HG02642 (cell line): ENCODE measurements around the gene MCTP1.
"Not testable (repeated sequence)": the region's sequence is repeated elsewhere in the genome, so short reads cannot be mapped to it uniquely, and the experiment has no call there.

Source experiments
- ATAC-seq: cut with Tn5 transposase; IDR thresholded peaks from one replicate; pipeline ENCODE4 v1.9.1; 2021; ENCODE audit warnings: mild to moderate bottlenecking; ENCODE audit not compliant: unreplicated experiment, poor library complexity

Gene MCTP1

DNA sequence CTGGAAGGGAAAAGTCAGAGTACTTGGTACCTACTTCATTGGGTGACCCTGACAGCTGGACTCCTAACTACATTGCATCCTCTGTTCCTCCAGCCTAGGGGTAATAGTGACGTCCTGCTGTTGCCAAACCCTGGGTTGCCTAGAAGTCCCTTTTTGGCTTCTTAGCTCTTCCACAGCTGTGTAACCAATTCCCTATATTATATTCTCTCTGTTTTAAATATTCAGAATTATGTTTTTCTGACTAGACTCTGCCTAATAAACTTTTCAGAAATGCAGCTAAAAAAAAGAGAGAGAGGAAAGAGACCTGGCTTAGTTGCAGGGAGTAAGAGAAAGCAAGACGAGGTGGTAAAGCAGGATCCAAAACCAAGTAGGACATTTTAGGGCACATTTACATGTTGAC is 28.4 kb downstream of the MCTP1 start:
- ATAC-seq: no peak

GRCh38 chr5:95252801-95253200 is 32.1 kb downstream of the MCTP1 start:
- no peak for ATAC-seq

DNA sequence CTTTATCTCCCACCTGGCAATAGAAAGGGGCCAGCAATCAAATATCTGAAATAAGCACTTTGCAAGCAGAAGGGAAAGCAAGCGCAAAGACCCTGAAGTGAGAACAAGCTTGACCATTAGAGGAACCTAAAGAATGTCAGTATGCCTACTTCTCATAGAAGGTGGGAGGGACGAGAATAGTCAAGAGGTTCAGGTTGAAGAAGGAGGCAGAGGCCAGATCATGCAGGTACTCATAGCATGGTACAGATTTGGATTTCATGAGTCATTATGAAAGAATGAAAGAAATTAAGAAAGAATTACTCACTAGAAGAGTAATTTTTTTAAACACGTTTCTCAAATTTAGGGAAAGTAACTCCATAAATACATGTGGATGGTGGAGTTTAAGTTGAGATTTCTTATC is 33.7 kb downstream of the MCTP1 start:
- no peak for ATAC-seq

GRCh38 chr5:95244479-95244878 is 40.4 kb downstream of the MCTP1 start:
- ATAC-seq: no peak

DNA sequence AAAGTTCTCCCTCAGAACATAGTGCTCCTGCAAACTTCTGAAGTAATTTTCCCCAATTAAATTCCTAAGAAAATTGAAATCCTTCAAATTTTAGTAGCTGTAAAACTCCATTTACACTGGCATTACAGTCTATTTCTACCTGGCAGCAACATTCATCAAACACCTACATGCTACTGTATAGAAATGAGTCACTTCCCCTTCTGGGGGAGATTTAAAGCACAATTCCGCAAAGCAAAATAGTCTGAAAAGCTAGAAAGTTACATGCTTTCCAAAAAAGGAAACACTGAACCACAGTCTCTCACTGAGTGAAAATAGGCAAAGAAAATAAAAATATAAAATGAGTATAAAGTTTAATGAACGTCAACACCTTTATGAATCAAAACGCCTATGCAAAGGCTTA is 43.3 kb downstream of the MCTP1 start:
- peak; percentile 93 for ATAC-seq

DNA sequence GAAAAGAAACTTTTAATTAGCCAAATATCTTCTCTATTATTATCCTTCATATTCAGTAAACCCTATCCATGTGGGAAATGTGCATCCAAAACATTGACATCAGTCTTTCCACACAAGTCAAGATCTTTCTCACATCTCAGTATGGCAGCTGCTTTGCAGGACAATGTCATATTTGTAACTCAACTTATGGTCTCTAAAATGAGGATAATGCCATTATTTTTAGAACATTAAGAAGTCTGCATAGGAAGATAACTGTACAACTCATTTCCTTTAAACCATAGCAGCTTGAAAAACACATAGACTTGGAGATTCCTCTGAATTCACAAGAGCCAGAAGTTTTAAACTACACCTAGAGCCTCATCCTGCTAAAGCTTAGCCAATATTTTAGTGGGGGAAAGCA is 43.7 kb downstream of the MCTP1 start:
- ATAC-seq: no peak

- ATAC-seq: no peak
Measured at GRCh38 chr5:95238560-95239325, 46.2 kb downstream of the MCTP1 start.

- no peak for ATAC-seq
Measured at GRCh38 chr5:95237324-95237723, 47.6 kb downstream of the MCTP1 start.

DNA sequence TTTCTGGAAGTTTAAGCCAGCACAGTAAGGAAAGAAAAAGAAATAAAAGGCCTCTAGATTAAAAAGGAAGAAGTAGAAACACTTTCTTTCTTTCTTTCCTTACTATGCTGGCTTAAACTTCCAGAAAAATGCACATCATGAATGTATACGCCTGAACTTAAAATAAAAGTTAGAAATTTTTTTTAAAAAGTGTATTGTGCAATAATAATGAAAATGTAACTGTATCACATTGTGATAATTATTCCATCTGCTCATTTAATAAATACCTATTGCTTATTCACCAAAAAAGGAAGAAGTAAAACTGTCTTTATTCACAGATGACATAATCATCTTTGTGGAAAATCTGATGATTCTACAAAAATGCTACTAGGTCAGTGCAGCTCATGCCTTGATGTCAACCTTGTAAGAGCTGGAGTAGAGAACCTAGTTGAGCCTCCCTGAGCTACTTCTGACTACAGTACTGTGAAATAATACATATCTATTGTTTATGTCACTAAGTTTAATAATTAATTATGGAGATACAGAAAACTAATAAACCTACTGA is 49.4 kb downstream of the MCTP1 start:
- ATAC-seq: no peak

GRCh38 chr5:95229646-95230045 is 55.2 kb downstream of the MCTP1 start:
- ATAC-seq: no peak

DNA sequence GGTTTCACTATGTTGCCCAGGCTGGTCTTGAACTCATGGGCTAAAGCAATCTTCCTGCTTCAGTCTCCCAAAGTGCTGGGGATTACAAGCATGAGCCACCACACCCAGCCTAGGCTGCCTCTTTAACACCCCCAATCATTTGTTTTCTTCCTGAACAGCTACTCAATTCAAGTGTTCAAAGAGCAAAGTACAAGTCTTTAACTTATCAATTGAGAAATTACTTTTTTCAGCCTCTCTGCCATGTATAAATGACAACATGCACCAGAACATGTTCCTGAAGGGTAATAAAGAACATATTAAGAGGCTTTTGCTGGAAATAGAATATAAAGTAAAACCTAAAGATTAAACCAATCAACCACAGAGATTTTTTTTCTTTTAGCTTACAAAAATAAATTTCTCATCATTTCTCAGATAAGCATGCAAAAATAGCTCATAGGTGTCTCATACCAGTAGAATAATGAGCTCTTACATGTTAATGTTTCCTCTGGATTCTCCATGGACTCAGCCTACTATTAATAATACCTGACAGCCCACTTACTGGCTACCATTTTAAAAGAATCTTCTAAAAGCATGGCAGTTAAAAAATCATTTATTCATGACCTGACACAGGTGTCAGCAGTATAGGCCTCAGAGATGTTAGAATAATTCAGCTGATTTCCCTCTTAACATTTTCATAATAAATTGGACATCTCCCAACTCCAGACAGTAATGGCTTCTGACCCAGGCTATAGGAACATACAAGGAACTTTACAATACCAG is 60.0 kb downstream of the MCTP1 start:
- ATAC-seq: no peak

DNA sequence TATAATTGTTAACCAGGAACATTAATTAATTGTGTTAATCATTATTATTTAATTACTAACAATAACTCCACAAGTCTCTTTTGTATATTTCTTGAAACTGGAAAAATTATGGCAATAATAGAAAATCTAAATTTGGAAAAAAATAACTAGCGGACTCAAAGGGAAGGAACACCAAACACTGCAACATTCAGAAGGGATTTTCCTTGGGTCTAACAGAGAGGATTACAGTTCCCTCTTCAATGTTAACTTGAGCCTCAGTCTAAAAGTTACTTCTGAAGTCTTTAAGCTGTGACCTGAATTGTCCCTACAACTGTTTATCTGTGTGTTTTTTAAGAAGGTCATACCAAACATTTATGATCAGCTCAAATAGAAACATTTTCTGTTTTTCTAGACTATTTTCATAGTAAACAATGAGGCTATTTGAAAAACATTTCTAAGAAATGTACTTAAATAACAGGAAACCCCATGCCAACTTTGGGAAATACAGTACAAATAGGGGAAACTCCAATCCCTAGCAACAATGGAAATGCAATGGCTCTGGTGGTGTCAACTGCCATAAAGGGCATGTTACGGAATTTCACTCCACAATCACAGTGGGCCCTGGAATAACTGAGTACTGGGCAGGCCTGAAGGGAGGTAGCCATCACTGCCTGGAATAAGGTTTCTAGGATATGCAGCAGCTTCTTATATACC is 61.2 kb downstream of the MCTP1 start:
- ATAC-seq: no peak

DNA sequence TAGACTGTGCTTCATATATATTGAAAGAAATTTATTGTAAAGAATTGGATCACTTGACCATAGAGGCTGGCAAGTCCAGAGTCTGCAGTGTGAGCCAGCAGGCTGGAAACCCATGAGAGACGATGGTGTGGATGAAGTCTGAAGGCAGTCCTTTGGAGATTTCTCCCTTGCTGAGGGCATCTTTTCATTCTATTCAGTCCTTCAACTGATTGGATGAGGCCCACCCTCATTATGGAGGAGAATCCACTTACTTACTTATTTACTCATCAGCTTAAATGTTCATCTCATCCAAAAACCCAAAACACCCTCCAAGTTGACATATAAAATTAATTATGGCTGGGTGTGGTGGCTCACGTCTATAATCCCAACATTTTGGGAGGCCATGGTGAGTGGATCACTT is 62.1 kb downstream of the MCTP1 start:
- ATAC-seq: no peak

GRCh38 chr5:95221234-95221633 is 63.7 kb downstream of the MCTP1 start:
- ATAC-seq: no peak

DNA sequence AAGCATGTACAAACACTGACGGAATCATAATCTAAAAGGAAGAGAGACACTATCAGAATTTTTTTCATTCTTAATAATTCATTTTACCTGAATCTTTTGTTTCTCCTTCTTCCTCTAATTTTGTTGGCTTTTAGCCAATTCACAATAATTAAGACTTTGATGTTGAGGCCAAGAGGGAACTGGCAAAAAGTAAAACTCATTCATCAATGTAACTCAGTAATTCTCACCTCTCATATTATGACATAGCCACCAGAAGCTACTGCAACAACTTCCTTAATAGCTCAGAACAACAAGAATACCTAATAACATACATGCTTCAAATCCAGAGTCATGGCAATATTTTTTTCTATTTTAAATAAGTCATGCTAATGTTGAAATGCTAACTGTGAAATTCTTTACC is 64.5 kb downstream of the MCTP1 start:
- ATAC-seq: no peak

DNA sequence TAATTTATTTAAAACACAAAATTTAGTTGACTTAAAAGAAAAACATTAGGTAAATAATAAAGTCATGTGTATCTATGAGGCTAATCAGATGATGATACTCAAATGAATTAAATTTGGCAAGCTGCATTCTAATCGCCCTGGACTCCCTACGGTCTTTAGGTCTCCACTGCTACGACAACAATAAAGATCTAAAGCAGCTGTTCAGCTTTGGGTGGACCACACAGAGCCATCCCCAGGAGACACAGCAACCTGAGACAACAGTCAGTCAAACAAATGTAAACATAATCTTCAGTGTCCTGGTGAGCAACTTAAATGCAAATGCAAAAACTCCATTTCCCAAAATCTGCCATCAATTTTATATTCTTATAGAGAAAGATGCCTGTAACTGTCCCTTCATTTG is 65.5 kb downstream of the MCTP1 start:
- ATAC-seq: no peak

DNA sequence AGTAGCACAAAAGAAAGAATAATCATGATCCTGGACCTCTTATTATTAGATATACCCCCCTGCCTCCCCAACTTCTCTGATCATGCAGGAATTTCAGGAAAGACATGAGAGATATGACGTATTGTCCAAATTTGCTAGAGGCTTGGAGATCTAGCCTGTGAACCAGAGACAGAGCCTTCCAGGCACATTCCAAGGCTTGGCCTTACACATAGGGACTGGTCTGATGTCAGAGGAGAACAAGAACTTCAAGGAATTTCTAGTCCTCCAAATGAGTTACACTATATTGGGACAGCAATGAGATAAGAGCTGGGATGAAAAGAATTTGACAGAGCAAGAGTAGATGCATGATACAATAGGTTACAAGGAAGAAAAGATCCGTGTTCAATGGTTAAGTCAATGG is 67.0 kb downstream of the MCTP1 start:
- ATAC-seq: no peak

GRCh38 chr5:95217351-95217750 is 67.5 kb downstream of the MCTP1 start:
- ATAC-seq: no peak

GRCh38 chr5:95216136-95216955 is 68.5 kb downstream of the MCTP1 start:
- ATAC-seq: no peak

DNA sequence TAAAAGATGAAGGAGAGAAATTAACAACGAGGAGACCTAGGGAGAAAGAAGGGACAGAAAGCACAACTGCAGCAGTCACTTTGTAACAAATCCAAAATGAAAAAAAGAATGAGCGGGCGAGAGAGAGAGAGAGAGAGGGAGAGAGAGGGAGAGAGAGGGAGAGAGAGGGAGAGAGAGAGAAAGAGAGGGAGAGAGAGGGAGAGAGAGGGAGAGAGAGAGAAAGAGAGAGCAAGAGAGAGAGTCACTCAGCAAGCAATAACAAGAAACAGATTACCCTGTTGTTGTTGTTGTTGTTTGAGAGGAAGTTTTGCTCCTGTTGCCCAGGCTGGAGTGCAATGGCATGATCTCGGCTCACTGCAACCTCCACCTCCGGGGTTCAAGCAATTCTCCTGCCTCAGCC is 77.1 kb downstream of the MCTP1 start:
- not testable (repeated sequence) for ATAC-seq
